HFF-Myc (cell line): ENCODE data around the gene WNT6.

Source experiments
- DNase-seq: peaks from one replicate; pipeline ENCODE4 v3.0.0-alpha.2; 2011; ENCODE audit warnings: low read depth; ENCODE audit errors: extremely low read depth
- H3K4me3 ChIP-seq: replicated peaks from 2 replicates; pipeline ENCODE4 v1.5.1; 2011; ENCODE audit warnings: low read depth, mild to moderate bottlenecking, control low read depth, low read length
- TF ChIP-seq, protein P1 (sequence below): IDR thresholded peaks from 2 replicates; pipeline ENCODE4 v1.5.1; 2012; ENCODE audit warnings: mild to moderate bottlenecking, low read depth, low read length, control low read depth; ENCODE audit errors: missing control alignments

The WNT6 gene

DNA sequence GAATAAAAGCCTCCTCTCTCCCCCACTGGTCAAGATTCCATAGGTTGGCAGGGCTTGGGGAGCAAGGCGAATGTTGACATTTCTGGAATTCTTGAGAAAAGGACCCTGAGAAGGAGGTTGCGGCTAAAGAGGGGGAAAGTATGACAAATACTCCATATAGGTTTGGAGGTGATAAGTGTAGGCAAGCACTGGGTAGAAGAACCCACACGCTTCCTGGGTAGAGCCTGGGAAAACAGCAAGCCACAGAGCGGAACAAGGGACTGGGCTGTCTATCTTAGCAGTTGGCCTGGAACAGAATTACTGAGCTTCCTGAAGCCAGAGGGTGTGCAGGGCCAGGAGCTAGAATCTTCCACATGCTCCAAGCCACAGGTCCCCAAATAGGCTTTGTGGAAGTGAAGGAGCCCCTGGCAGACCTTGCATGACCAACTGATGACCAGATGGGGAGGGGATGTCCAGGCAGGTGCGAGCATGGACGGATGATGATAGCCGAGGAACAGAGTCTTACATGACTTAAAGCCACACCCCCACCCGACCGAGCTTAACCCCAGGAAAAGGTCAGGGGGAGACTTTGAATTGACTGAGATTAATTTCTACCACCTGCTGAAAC, 37.9 kb upstream of the WNT6 start:
- no peak overlapping the region for H3K4me3 ChIP-seq
- TF ChIP-seq, protein P1, sequence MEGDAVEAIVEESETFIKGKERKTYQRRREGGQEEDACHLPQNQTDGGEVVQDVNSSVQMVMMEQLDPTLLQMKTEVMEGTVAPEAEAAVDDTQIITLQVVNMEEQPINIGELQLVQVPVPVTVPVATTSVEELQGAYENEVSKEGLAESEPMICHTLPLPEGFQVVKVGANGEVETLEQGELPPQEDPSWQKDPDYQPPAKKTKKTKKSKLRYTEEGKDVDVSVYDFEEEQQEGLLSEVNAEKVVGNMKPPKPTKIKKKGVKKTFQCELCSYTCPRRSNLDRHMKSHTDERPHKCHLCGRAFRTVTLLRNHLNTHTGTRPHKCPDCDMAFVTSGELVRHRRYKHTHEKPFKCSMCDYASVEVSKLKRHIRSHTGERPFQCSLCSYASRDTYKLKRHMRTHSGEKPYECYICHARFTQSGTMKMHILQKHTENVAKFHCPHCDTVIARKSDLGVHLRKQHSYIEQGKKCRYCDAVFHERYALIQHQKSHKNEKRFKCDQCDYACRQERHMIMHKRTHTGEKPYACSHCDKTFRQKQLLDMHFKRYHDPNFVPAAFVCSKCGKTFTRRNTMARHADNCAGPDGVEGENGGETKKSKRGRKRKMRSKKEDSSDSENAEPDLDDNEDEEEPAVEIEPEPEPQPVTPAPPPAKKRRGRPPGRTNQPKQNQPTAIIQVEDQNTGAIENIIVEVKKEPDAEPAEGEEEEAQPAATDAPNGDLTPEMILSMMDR = no peak
- DNase-seq = no peak

DNA sequence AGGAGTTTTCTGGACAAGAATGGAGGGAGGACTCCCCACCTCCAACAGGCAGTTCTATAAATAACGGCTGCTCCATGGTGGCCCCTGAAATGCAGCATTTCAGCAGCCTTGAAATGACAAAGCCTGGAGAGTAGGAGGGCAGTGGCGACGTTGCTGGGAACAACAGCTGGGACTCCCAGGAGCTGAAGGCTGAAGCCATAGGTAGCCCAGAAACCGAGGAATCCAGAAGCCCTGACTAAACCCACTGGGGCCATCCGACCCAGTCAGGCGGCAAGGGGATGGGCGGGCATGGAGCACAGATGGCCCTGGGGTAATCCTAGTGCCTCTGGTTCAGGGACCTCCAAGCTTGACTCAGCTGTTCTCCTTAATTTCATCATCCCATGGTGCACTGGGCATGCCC, 37.0 kb upstream of the WNT6 start:
- no peak for DNase-seq
- TF ChIP-seq, protein P1 = no peak
- no peak overlapping the region for H3K4me3 ChIP-seq

DNA sequence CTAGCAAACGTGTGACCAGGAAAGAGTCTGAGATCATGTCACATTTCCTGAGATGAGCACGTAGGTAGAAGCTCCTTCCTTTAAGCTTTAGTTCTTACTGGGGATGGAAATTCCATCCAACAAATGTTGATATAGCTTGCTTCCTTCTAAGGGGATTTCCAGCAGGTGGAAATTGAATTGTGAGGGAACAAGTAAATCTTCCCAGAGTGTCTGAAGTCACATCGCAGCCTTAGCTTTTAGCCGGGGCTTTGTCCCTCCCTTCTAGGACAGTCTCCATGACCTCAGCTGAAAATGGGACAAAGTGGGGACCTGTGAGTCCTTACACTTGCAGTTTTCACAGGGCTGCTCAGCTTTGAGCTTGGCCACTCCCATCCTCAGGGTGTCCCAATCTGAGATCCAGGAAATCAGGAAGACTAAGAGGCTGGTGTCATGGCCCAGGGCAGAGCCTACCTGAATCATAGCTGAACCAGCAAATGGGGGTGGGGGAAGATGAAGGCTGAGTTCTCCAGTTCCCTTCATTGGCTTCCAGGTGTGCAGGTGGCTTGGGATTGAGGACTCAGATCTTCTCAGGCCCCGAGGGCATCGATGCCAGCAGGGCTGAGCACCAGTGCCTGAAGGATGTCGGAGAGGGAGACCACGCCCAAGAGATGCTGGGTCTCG, 36.3 kb upstream of the WNT6 start:
- no peak overlapping the region for H3K4me3 ChIP-seq
- TF ChIP-seq, protein P1 = no peak
- DNase-seq = no peak

DNA sequence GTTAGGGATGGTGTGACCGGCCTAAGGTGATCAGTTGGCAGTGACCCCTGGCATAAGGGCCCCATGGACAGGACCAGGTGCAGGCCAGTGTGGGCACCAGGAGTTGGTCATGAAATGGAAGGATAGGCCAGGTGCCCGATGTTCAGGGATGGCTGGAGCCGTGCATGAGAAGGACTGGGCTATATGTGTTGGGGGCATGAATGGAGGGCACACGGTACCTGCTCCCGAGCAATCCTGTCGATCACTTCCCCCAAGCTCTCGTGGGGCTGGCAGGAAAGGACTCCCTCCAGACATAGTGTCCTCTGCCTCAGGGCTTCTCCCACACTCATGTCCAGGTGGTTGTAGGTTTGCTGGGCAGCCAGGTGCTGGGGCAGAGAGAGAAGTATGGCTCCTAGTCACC, 35.6 kb upstream of the WNT6 start:
- DNase-seq = no peak
- no peak overlapping the region for H3K4me3 ChIP-seq
- TF ChIP-seq, protein P1 = no peak

DNA sequence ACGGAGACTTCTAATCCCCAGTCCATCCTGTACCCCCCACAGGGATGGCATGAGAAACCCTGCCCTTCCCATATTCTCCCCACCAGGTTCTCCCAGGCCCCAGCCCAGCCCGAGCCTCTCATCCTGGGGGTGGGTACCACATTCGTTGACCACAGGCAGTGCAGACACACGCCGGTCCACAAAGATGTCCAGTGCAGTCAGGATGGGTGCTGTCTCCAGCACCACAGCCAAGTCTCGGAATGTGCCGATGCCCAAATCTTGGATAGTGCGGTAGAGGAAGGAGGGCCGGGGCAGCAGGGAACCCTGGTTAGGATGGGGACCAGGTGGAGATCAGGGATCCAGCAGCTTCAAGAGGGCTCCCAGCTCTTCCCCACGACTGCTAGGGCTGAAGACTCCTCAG, 32.8 kb upstream of the WNT6 start:
- no peak overlapping the region for H3K4me3 ChIP-seq
- DNase-seq = no peak
- TF ChIP-seq, protein P1 = no peak

DNA sequence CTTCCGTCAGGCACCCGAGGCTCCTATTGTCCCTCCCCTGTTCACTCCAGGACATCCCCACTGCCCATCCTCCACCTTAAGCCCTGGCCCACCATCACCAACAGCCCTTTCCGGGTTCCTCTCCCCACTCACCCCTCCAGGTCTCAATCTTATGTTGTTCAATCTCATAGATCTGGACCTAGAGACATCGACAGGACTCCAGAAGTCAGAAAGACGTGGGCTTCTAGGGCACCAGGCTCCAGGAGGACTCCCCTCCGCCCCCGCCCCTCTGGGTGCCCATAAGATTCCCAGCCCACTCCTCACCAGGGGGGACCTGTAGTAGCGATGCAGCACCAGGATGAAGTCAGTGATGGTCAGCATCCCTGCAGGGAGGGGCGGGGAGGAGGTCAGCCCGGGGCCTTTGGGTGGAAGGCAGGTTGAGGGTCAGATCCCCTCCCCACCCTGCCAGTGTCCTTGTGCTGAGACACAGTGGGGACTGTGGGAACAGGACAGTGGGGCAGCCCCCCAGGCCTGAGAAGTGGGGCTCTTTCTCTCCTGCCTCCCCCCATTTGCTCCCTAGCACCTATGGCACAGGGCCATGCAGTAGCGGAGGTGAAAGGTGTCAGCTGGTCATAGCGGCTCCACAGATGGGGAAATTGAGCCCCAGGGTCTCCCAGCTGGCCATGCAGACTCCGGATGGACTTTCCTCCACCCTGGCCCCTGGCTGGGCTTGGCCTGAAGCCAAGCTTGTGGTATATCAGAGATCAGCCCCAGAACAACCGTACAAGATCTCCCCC, 31.7 kb upstream of the WNT6 start:
- TF ChIP-seq, protein P1 = no peak
- no peak overlapping the region for H3K4me3 ChIP-seq
- DNase-seq = no peak
